ENCODE data around the gene NUDT3.

DNA sequence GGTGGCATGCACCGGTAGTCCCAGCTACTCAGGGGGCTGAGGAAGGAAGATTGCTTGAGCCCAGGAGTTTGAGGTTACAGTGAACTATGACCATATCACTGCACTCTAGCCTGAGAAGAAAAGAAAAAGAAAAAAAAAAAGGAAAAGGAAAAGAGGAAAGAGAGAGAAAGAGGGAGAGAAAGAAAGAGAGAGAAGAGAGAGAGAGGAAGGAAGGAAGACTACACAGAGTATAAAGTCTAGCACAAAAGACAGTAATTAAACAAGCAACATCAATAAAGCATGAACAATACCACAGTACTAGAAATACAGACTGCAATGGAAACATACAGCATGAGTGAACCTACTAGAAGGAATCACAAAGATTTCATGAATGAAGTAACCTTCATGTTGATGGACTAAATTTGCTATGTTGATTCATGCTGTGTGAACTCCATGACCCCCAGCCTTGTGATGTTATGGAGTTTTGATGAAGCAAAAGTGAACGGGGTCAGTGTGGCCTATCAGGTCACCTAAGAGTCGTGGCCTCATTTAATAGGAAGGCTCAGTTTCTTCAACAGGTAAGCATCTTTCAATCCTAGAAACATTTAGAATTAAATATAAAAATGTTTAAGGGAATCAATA lies 57.6 kb downstream of the NUDT3 start:
- no peak for TF ChIP-seq EP300 (IDR thresholded peaks at IDR 0.05)
- no peak for TF ChIP-seq POLR2A (IDR thresholded peaks at IDR 0.05)
- TF ChIP-seq, protein P1, sequence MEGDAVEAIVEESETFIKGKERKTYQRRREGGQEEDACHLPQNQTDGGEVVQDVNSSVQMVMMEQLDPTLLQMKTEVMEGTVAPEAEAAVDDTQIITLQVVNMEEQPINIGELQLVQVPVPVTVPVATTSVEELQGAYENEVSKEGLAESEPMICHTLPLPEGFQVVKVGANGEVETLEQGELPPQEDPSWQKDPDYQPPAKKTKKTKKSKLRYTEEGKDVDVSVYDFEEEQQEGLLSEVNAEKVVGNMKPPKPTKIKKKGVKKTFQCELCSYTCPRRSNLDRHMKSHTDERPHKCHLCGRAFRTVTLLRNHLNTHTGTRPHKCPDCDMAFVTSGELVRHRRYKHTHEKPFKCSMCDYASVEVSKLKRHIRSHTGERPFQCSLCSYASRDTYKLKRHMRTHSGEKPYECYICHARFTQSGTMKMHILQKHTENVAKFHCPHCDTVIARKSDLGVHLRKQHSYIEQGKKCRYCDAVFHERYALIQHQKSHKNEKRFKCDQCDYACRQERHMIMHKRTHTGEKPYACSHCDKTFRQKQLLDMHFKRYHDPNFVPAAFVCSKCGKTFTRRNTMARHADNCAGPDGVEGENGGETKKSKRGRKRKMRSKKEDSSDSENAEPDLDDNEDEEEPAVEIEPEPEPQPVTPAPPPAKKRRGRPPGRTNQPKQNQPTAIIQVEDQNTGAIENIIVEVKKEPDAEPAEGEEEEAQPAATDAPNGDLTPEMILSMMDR (IDR thresholded peaks at IDR 0.05) = no peak
